ENCODE results near the gene SEC22A.

- no peak for TF ChIP-seq SP2 (IDR thresholded peaks at IDR 0.05; ENCODE audit: low read length)
- TF ChIP-seq CHD1 (IDR thresholded peaks at IDR 0.05; ENCODE audit: low read depth, low read length), result no peak
- TF ChIP-seq NRF1 (IDR thresholded peaks at IDR 0.05; ENCODE audit: low read depth, low read length), result no peak
- TF ChIP-seq CTCF (IDR thresholded peaks at IDR 0.05; ENCODE audit: control extremely low read depth in 1 of 3, insufficient read depth in 1 of 3, low read depth in 1 of 3, low read length in 3 of 3), result no peak
- TF ChIP-seq EZH2 (IDR thresholded peaks at IDR 0.05; ENCODE audit: low read depth, low read length, severe bottlenecking), result no peak
Observed at GRCh38 chr3:123302961-123303360, 101.2 kb downstream of the SEC22A start.
